Measurements from ENCODE around the gene UROC1.

The UROC1 gene

DNA sequence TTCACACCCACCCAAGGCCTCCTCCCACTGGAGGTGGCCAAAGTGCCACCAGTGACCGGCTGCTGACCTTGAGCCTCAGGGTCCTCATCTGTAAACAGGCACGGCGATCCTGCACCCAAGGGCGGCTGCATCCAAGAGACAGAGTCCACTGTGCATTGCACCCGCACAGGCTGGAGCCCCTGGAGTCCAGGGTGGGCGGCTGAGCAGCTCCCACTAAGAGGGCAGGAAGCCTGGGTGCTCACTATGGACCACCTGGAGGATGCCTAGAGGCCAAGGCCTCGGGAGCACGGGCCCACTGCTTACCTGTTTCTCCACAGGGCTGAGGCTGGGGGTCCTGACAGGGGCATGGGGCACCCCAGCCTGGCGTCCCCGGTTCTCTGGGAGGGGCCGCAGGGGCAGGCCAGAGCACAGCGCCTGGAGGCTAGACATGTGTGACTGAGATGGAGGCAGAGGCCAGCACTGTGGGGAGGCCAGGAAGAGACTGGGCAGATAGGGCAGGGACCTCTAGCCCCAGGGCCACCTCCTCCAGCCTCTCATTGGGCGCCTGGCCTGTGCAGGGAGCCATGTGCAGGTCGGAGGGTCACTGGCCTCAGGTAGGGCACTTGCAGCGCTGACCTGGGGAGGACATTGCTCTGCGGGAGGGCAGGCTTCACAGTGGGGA lies at the start of gene UROC1:
Gene UROC1, minus strand, starts transcription at position 483 of the 661 bp plus-strand sequence. Its CDS starts 54 bp downstream, at position 429.
- in situ Hi-C loops (cut with MboI; ENCODE audit: low sequenced_read_pairs) = no loop called here

DNA sequence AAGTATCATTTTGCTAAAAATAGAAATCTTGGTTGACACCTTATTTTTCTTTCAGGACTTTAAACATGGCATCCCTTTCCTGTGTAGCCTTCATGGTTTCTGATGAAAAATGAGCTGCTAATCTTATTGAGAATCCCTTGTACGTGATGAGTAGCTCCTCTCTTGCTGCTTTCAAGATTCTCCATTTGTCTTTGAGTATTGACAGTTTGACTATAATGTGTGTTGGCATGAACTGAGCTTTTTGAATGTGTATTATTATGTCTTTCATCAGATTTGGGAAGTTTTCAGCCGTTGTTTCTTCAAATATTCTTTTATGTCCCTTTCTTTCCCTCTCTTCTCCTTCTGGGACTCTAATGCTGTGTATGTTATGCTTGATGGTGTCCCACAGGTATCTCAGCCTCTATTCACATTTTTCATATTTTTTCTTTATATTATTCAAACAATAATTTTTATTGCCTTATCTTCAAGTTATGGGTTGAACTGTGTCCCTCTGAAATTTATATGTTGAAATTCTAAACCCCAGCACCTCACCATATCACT lies 45.2 kb upstream of the UROC1 start:
- in situ Hi-C loops (cut with MboI; ENCODE audit: low sequenced_read_pairs) = no loop called here

DNA sequence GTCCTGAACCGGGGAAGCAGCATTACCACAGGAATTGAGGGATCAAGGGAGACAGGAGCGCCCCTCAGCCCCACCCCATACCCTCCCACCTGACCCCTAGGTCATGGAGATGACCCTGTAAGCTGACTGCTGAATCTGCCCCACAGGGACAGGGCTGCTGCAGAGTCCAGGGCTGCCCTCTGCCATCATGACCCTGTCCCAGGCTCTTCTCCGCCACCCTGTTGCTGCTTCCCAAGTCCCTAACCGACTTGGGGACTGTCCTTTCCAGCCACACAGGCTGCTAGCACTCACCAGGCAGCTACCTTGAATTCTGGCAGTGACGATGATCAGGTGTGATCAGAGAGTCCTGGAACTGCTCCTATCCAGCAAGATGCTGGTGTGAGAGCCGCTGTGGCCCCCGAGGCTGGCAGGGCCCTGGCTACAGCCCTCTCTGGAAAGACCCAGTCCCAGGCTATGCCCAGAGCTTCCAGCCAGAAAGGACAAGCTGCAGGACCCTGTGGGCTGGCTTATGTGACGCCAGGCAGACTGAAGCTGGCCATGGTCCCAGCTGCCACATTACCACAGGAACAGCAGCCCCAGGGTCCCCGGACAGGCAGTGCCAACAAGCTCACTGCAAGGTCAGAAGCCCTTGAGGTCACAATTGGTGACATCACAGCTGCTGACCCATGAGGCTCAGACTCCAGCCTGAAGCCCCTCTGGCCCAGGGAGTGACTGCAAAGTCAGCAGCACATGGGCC lies 40.9 kb upstream of the UROC1 start, which contains the start of gene C3orf22:
Gene C3orf22, minus strand, starts transcription at position 597 of the 736 bp plus-strand sequence. CDS start 5,542 bp downstream, outside the sequence.
- in situ Hi-C loops (cut with MboI; ENCODE audit: low sequenced_read_pairs) = no loop called here

DNA sequence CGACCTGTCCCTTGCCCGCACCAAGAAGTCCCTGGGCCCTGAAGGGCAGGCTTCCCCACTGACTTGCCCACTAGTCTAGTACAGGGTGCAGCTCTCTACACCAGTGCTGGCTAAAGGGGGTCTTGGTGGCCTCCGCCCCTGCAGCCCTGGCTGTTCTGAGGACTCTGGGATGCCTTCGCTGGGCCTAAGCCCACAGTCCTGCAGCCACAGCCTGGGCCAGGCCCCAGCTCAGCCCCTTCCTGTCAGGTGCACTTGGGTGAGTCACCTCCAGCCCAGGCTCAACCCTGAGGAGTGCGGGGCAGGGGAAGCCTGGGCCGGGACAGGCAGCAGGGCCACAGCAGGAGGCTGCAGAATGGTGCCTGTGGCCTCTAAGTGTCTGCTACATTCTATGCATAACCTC lies 40.2 kb upstream of the UROC1 start:
- in situ Hi-C loops (cut with MboI; ENCODE audit: low sequenced_read_pairs) = no loop called here

DNA sequence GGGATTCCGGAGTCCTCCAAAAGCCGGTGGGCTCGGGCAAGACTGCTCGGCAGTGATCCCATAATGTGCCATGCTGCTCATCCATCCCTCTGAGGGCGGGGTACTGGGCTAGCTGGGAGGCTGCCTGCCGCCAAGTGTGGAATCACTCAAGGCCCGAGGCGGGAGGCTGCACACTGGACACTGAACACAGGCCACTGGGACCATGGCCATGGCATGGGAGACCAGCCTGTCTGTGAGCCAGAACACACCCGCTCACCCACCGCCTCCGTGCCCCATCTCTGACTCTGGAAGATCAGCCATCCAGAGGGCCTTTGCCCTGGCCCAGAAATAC lies 39.8 kb upstream of the UROC1 start:
- in situ Hi-C loops (cut with MboI; ENCODE audit: low sequenced_read_pairs) = no loop called here

DNA sequence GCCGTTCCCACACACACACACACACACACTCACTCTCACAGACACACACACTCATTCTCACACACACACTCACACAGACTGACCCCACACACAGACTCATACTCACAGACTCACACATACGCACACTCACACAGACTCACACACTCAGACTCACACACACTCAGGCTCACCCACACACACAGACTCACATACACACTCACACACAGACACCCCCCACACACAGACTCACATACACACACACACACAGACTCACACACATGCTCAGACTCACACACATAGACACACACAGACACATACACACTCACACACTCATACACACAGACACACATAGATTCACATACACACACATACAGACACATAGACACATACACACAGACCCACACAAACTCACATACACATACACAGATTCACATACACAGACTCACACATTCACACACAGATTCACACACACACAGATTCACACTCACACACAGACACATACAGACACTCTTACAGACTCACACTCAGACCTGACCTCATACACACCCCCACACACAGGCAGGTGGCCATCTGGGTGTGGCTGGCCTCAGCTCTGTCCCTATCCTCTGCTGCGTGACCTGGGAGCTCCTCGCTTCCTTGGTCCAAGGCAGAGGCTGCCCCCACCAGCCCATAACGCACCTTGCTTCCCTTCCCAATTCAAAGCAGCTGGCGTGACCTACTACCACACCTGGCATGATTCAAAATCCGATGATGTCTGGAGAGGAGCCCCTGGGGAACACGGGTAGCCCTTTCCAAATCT lies 39.3 kb upstream of the UROC1 start:
- in situ Hi-C loops (cut with MboI; ENCODE audit: low sequenced_read_pairs) = no loop called here

DNA sequence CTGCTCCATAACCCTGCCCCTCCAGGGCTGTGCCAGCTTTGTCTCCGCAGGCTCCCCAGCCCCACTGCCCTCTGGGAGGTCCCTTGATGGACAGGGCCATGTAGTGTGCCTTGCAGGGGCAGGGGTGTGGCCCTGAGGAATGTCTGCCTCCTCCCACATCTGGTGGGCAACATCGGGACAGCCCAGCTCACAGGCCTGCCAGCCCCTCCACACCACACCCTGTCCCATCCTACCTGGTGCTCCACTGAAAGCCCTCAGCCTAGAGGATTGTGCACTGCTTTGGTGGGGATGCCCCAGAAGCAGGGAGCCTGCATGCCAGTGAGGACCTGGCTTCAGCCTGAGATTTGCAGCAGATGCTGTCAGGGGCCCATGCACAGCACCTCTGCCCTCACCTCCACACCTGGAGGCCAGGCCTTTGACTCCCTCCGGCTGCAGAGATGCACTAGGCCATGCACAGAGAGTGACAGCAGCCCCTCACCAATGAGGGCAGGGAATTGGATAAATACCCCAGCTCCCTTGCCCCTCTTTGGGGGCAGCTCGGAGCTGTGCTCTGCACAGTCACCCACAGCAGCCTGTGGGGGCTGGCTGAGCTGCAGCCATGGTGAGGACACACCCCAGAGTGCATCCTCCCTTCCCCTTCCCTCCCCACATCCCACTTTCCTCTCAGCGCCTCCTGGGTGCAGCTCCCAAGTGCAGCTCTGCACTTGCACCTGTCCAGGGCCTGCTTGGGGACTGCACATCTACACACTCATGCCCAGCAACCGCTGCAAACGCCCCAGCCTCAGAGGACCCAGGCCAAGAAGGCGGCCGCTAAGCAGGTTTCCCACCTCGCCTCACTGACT lies 38.4 kb upstream of the UROC1 start:
- in situ Hi-C loops (cut with MboI; ENCODE audit: low sequenced_read_pairs) = no loop called here

DNA sequence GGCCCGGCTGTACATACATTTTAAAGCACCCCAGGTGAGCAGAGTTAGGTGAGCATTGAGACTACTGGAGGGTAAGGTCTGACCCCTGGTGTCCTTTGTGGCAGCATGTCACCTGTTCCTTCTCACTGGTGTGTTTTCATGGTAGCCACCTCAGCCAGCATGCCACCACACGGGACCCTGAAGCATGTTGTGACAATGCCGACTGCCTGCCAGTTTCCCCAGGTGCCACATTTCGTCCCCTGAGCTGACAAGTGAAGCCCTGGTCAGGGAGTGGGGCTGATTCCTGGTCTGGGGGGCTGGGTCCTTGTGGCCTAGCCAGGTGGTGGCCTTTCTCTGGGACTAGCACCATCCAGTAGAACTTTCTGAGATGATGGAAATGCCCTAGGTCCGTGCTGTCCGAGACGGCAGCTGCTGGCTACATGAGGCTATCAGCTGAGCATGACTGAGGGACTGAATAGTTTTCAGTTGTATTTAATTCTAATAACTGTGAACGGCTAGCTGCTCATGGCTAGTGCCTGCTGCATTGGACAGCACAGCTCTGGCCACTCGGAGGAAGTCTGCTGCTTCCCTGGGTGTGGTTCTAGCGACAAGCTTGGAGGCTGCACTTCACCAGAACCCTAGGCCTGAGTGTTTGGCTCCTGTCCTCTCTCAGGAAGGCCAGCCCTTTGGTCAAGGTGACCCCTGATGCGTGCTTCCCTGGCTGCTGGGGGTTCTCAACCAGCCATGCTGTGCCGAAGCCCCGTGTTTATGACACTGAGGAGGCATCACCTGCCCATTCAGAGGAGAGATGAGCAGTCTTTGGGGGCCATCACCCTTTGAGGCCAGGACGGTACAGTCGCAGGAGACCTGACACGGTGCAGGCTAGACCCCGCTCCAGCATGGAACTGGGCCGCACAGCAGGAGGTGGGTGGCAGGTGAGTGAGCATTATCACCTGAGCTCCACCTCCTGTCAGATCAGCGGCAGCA lies 37.3 kb upstream of the UROC1 start:
- in situ Hi-C loops (cut with MboI; ENCODE audit: low sequenced_read_pairs) = no loop called here

DNA sequence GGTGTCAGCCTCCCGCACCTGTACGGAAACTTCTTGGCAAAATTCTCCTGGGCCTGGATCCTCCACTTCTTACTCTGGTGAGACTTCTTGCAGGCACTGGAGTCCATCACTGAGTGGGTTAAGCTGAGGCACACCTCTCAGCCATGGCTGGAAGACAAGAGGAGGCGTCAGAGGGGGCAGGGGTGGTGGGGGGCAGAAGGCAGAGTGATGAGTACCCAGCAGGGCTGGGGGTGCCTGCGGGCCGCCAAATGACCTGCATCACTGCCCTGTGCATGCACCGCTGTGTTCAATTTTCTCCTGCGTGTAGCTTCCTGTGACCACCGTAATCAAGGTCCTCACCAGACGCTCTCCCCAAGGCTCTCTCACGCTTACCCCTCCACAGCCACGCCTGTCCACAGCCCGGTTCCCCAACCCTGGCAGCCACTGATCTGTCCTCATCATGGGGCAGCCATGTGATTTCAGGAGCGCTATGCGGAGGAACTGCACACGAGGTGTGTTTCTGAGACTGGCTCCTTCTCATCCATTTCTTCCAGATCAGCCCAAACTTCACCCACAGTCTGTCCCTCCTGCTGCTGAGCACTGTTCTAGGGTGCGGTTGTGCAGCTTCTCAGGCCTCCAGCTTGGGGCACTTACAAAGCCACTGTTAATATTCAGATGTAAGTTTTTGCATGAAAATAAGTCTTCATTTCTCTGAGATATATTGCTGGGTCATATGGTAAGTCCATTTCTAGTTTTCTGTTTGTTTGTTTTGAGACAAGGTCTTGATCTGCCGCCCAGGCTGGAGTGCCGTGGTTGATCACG lies 35.9 kb upstream of the UROC1 start:
- in situ Hi-C loops (cut with MboI; ENCODE audit: low sequenced_read_pairs) = no loop called here

DNA sequence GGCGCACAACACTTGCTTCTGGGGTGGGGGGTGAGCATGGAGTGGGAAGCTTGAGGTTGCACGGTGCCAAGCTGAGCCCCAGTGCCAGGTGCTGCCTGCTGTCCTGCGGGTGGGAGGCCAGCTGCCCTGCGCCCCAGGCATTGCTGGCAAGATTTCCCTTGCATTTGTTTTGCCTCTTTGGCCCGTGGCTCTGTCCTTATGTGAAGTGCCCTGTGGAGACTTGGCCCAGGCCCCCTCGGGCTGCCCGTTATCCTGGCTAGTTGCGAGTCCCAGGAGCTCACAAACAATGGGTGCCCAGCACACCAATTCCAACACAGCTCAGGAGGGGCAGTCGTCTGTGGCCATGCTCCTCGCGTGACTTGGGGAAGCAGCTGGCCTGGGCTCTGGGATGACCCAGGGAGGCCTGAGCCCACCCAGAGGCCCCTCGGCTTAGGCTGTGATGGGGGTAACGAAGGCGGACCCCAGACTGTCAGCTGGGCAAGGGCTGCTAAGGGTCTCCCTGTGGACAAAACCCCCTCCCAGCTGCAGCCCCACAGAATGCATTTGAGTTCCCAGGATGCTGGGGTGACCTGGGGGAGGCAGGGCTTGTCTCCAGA lies 35.2 kb upstream of the UROC1 start:
- in situ Hi-C loops (cut with MboI; ENCODE audit: low sequenced_read_pairs) = no loop called here

DNA sequence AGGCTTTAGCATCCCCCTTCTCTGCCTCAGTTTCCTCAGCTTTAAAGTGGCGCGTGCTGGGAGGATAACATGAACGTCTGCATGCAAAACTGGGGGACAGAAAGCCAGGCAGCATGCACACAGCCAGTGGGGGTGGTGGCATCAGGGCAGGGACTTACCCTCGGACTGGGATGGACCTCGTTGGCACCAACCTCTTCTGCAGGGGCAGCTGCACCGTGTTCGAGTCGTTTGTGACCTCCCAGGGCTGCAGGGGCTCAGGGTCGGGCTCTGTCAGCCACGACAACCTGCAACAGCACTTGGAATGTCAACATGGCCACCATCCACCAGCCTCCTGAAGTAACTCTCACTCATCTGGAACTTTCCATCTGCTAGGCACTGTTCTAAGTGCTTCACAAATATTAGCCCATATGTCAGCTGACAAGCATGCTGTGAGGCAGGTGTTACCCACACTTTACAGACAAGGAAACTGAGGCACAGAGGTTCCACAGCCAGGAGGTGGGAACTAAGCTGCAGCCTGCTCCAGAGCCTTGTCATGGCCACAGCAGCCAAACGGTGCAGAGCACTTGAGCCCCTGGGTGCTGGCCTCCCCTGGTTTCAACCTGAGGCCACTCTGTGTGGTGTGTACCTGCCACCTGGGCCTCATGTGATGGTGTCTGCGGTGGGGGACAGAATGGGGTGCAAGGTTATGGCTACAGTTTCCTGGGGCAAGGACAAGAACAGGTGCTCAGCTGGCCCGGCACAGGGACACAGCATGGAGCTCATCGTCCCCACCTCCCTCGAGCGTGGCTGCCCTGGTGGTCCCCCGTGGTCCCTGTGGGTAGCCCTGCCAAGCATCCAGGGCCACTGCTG lies 34.5 kb upstream of the UROC1 start:
- in situ Hi-C loops (cut with MboI; ENCODE audit: low sequenced_read_pairs) = no loop called here

DNA sequence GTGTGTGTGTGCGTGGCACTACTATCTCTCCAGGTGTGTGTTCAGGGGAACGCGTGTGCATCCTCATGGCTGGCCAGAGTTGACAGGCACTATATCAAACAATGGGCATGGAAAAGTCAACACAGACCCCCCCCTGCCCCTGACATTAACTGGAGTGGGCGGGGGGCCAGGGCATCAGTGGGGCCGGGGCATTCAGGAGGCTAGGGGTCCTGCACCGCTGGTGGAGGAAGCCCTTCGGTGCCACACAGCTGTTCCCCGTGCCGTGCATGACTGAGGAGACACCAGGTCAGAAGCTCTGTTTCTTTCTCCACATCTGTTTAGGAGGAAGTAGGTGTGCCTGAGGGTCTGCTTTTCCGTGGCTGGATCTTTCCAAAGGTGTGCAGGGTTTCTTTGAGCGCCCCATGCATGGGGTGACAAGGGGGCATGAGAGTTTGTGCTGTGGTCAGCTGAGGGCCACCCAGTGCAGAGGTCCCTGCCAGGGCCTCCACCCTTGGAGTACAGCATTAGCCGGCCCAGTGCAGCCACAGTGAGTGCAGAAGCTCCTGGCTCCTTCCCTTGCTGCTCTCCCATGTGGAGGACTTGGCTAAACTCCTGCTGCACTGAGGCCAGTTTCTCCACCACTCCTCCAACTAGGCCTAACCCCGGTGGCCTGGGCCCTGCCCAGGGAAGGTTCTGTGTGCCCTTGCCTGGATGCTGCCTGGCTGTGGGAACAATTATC lies 33.7 kb upstream of the UROC1 start:
- in situ Hi-C loops (cut with MboI; ENCODE audit: low sequenced_read_pairs) = no loop called here

DNA sequence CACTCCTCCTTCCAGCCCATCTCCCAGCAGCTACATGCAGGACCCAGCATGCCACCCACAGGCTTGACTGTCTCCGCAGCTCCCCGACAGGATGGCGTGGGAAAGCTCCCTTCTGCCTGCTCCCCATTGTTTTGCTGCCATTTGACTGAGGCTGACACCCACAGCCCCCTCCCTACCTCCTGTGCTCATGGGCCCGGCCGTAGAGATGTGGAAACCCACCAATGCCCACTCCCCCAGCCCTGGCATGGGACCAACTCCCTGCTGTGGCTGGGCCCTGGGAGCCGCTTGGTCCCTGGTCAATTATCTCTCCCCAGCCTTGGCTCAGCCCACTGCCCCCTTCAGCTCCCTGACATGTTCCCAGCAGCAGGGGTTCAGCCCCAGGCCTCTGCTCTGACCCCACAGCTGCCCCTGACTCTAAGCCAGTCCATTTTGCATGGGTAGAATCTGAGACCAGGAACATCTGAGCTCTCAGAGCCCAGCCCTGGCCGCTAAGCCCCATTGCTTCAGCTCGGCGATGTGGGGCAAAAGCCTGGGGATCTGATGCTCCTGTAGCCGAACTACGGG lies 33.0 kb upstream of the UROC1 start:
- in situ Hi-C loops (cut with MboI; ENCODE audit: low sequenced_read_pairs) = no loop called here

DNA sequence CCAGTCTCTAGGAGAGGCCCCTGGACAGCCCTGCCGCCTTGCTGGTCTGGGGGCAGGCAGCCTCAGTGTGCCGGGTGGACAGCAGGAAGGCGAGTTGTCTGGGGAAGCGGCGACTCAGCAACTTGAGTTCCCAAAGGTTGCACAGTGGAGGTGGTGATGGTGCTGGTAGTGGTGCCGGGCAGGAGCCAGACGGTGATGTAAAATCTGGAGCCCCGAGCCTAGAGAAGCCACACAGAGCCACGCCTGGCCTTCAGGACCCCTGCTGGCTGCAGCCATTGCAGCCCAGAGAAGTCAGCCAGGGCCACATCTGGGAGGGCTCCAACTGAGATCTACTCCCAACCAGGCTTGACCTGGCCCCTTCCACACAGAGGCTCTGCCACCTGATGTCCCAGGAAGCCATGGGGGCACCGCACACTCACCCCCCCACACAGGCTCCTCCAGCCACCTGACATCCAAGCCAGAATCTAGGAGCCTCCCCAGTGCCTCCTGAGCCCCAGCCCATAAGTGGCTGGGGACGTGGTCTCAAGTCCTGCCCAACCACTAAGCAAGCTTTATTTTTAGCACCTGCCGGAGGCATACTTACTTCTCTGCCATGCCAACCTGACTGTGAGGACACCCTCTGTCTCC lies 32.4 kb upstream of the UROC1 start:
- in situ Hi-C loops (cut with MboI; ENCODE audit: low sequenced_read_pairs) = no loop called here

DNA sequence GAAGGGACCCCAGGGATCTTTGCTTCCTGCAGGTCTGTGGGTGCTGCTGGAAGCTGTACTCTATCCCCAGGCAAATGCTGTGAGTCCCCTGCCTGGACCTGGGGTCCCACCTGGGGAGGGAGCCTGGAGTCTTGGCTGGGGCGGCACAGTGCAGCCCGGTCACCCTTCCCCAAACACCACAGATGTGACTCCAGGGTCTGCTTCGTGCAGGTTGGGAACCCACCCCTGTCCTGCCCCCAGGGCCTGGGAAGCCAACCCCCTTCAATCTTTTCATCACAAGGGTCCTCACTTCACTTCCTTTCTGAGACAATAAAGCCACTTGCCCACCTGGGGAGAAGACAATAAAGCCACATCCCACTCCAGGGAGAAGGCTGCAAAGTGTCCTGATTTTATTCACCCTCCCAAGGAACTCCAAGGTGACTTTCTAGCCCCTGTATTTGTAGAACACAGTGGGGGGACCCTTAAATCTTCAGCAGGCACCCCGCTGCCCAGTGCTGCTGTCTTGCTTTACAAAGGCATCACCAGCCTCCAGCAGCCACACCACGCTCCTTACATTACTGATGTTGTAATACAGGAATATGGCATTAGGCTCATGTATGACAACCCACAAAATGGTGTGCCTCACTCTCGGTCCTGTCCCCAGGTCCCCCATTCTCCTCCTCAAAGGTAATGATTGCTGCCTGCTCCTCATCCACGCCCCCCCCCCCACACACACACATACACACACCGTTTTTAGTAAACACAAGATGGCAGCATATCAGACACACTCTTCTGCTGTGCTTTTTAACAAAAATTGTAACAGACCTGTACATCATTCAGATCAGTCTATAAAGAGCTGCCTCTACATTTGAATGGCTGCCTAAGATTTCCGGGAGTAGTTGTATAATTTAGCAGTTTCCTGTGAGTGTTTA lies 31.2 kb upstream of the UROC1 start:
- in situ Hi-C loops (cut with MboI; ENCODE audit: low sequenced_read_pairs) = no loop called here
